ENCODE results near the gene BBS4.

- TF ChIP-seq CTCF (IDR thresholded peaks at IDR 0.05) = no peak
- TF ChIP-seq POLR2A (IDR thresholded peaks at IDR 0.05) = no peak
Observed at GRCh38 chr15:72787526-72787925, 101.5 kb downstream of the BBS4 start.
